Spleen (tissue), 11 donors: ENCODE results near the gene IHH. TPM values are rescaled to one million over a fixed set of nuclear protein-coding genes. Genes with fewer than 3 reads are reported as not detected.

Experiments
- DNase-seq: peaks from one replicate; pipeline ENCODE4 v3.0.0-alpha.2; 2020
- H3K27ac ChIP-seq, 8 donors: fragments of 200-600 bp; sonication (generic) in 7 of 8; 1 replicate in 4 of 8; 2 replicates in 4 of 8; pipeline versions ENCODE4 v1.5.0 to v1.8.0; 2016 to 2021; ENCODE audit warnings: inconsistent platforms in 4 of 8, mild to moderate bottlenecking in 4 of 8, moderate library complexity in 1 of 8
- H3K27me3 ChIP-seq, 7 donors: fragments of 200-600 bp; sonication (generic) in 6 of 7; replicated peaks in 1 of 7; 1 replicate in 4 of 7; 2 replicates in 3 of 7; pipeline versions ENCODE4 v1.5.0 to v1.8.0; 2016 to 2021; ENCODE audit warnings: inconsistent platforms in 3 of 7, mild to moderate bottlenecking in 1 of 7
- H3K36me3 ChIP-seq, 6 donors: fragments of 200-600 bp; sonication (generic) in 5 of 6; 1 replicate in 4 of 6; 2 replicates in 2 of 6; pipeline versions ENCODE4 v1.5.0 to v1.8.0; 2016 to 2021; ENCODE audit warnings: inconsistent platforms in 2 of 6
- H3K4me1 ChIP-seq, 6 donors: fragments of 200-600 bp; sonication (generic) in 5 of 6; 1 replicate in 3 of 6; 2 replicates in 3 of 6; pipeline versions ENCODE4 v1.5.0 to v1.8.0; 2016 to 2021; ENCODE audit warnings: inconsistent platforms in 3 of 6
- H3K4me3 ChIP-seq, 8 donors: fragments of 200-600 bp; sonication (generic) in 7 of 8; 1 replicate in 4 of 8; 2 replicates in 4 of 8; pipeline versions ENCODE4 v1.5.0 to v1.8.0; 2016 to 2021; ENCODE audit warnings: inconsistent platforms in 4 of 8, mild to moderate bottlenecking in 4 of 8, moderate library complexity in 2 of 8
- H3K9me3 ChIP-seq, 8 donors: fragments of 200-600 bp; sonication (generic) in 7 of 8; 1 replicate in 4 of 8; 2 replicates in 4 of 8; pipeline versions ENCODE4 v1.5.0 to v1.8.0; 2016 to 2021; ENCODE audit warnings: inconsistent platforms in 4 of 8
- CTCF ChIP-seq, 11 experiments: fragments of 200-600 bp in 7 of 11; fragments of 450-650 bp in 4 of 11; sonication (generic) in 4 of 11; IDR thresholded peaks in 8 of 11; conservative IDR thresholded peaks in 3 of 11; 1 replicate in 7 of 11; 2 replicates in 4 of 11; pipeline versions ENCODE4 v1.4.0 to v1.8.0; 2016 to 2021; ENCODE audit warnings: antibody characterized with exemption in 11 of 11, inconsistent platforms in 4 of 11, mild to moderate bottlenecking in 1 of 11
- POLR2A ChIP-seq, 3 donors: fragments of 450-650 bp; IDR thresholded peaks; one replicate each; pipeline ENCODE4 v1.5.1; 2017; ENCODE audit warnings: antibody characterized with exemption in 3 of 3, mild to moderate bottlenecking in 1 of 3
- POLR2AphosphoS5 ChIP-seq, 3 donors: sonication (generic); formaldehyde crosslinking; IDR thresholded peaks; one replicate each; pipeline ENCODE4 v1.5.1; 2017; ENCODE audit warnings: antibody characterized with exemption in 3 of 3
- WGBS, 5 donors: extraction: QIAGEN DNeasy Blood & Tissue Kit in 3 of 5; methylation state at CpG; one replicate each; pipeline versions ENCODE4 v1.1.5 to v1.1.7; 2013 to 2018; 5-methylcytosine and 5-hydroxymethylcytosine counted together
- intact Hi-C: fragments of 100-400 bp; cut with DNase I; formaldehyde crosslinking; loops from one replicate; pipeline ENCODE4 v1.15.0; 2023; ENCODE audit warnings: low total_unique reads
- polyA plus RNA-seq, 3 donors: library from polyadenylated mRNA; stranded (reverse); fragments of 200-250 nt; gene quantifications; one replicate each; pipeline ENCODE4 v1.2.1, GENCODE V29; 2013
- total RNA-seq, 7 donors: library from RNA; depleted of rRNA in 3 of 7; stranded (reverse); fragments of >200 nt in 3 of 7; fragmentation: NEBNext Ultra II Directional in 4 of 7; extraction: Animal tissue kit (Norgen Biotek cat#: 25700) in 4 of 7; gene quantifications; one replicate each; pipeline versions ENCODE4 v1.1.0 to v1.2.1, GENCODE V29; 2016 to 2021
- donor health status: healthy with polysubstance abuse.
- donor health status: DM: no; HTN: no; CAD: no; lungs with moderate emphysema.
- donor health status: DM: no; HTN: no; CAD: no.
- donor health status: Bipolar disorder and iron deficiency.
- donor health status: healthy.
- donor health status: DM: no; HTN: no; CAD: no.
- donor health status: DM: yes; HTN: yes; CAD: no.

Gene IHH
- total and polyA plus RNA-seq, 10 donors = 0.06 to 0.13 TPM; not detected in 8

- H3K27ac ChIP-seq = no peak overlapping the region
Measured at GRCh38 chr2:219056176-219056895, 4.4 kb downstream of the IHH start.

GRCh38 chr2:219054956-219055903 is 5.5 kb downstream of the IHH start:
- H3K4me1 ChIP-seq = peaks cover 25 to 33% (median 31%) of the 10 kb centered on the region in 6 donors
- H3K9me3 ChIP-seq = no peaks in the 10 kb centered on the region
- peak; percentile 65 for DNase-seq
- H3K27me3 ChIP-seq = peaks cover 14 to 93% (median 51%) of the 10 kb centered on the region in 7 donors
- H3K27ac ChIP-seq = no peak overlapping the region
- no peak overlapping the region for H3K4me3 ChIP-seq
- no peak for TF ChIP-seq CTCF (IDR thresholded peaks at IDR 0.05 in 8 of 11, conservative IDR thresholded peaks at IDR 0.05 in 3 of 11)
- no peak for TF ChIP-seq POLR2AphosphoS5 (IDR thresholded peaks at IDR 0.05)
- TF ChIP-seq POLR2A (IDR thresholded peaks at IDR 0.05) = no peak
- no peaks in the 10 kb centered on the region for H3K36me3 ChIP-seq
- intact Hi-C loops = loop anchor here (10.0 kb wide), 2 partner anchors 60 to 100 kb away; no protein-coding TSS in a partner anchor
- WGBS, 5 donors = 84 to 87% (median 85%) methylated on average over 33 to 43 of the region's 43 CpGs

More at GRCh38 chr2:219056176-219056895, 4.4 kb downstream of the IHH start:
- DNase-seq = no peak
- Histone ChIP-seq H3K4me1 (peaks cover 27 to 43% (median 40%) of the 10 kb centered on the region in 6 donors), H3K9me3 (no peaks in the 10 kb centered on the region), H3K4me3 (no peak overlapping the region), H3K27me3 (peaks cover 18 to 93% (median 61%) of the 10 kb centered on the region in 7 donors), H3K36me3 (no peaks in the 10 kb centered on the region)
- TF ChIP-seq POLR2AphosphoS5 (IDR thresholded peaks at IDR 0.05) = no peak
- TF ChIP-seq POLR2A (IDR thresholded peaks at IDR 0.05) = no peak
- TF ChIP-seq CTCF (IDR thresholded peaks at IDR 0.05 in 8 of 11, conservative IDR thresholded peaks at IDR 0.05 in 3 of 11) = no peak
- intact Hi-C loops = loop anchor here (10.0 kb wide), 2 partner anchors 58 to 98 kb away; no protein-coding TSS in a partner anchor
- 66 to 80% (median 74%) methylated on average over 9 of the region's 9 CpGs for WGBS, 5 donors

GRCh38 chr2:219049282-219049681 is 11.4 kb downstream of the IHH start:
- Histone ChIP-seq H3K4me3 (no peak overlapping the region), H3K4me1 (no peaks in the 10 kb centered on the region), H3K27me3 (peaks cover 0 to 92% (median 15%) of the 10 kb centered on the region in 7 donors), H3K36me3 (no peaks in the 10 kb centered on the region), H3K9me3 (no peaks in the 10 kb centered on the region), H3K27ac (no peak overlapping the region)
- TF ChIP-seq POLR2A (IDR thresholded peaks at IDR 0.05) (no peak), POLR2AphosphoS5 (IDR thresholded peaks at IDR 0.05) (no peak), CTCF (IDR thresholded peaks at IDR 0.05 in 8 of 11, conservative IDR thresholded peaks at IDR 0.05 in 3 of 11) (no peak)
- intact Hi-C loops = no loop called here
- 65 to 83% (median 74%) methylated on average over 6 of the region's 6 CpGs for WGBS, 5 donors
- DNase-seq = no peak
